Measurements from ENCODE around the gene RERG.

GRCh38 chr12:15192720-15193119 lies 28.5 kb downstream of the RERG start:
- TF ChIP-seq CTCF (IDR thresholded peaks at IDR 0.05; ENCODE audit: insufficient read depth, low read depth, low read length) (no peak), EZH2 (IDR thresholded peaks at IDR 0.05; ENCODE audit: insufficient read depth, low read length) (no peak)

Data from astrocyte (in vitro differentiated cells and primary cell).